CD4-positive, alpha-beta T cell (primary cell): ENCODE measurements around the gene STRBP. TPM values are rescaled to one million over a fixed set of nuclear protein-coding genes. Genes with fewer than 3 reads are reported as not detected.

Source experiments
- ATAC-seq: fragments of 200-7000 bp; cut with Tn5 transposase; one replicate; pipeline ENCODE4 v1.10.0; 2022; ENCODE audit warnings: mild to moderate bottlenecking; ENCODE audit not compliant: poor library complexity
- CTCF ChIA-PET: fragments of 350-600 bp; sonication (Branson Sonifier 250); formaldehyde crosslinking; loops from one replicate; lab custom pipeline; 2021; ENCODE audit warnings: antibody characterized with exemption, inconsistent platforms; lab: Charles Lee
- POLR2A ChIA-PET: fragments of 350-600 bp; sonication (Branson Sonifier 250); formaldehyde crosslinking; loops from one replicate; lab custom pipeline; 2021; ENCODE audit warnings: antibody characterized with exemption, inconsistent platforms; lab: Charles Lee
- DNase-seq, 14 experiments: peaks; one replicate each; pipeline ENCODE4 v3.0.0-alpha.2; 2013 to 2020; ENCODE audit warnings: mixed read lengths in 2 of 14
- H3K27ac ChIP-seq, 2 donors: one replicate each; pipeline versions ENCODE4 v1.5.1 to v1.7.0; 2013; ENCODE audit warnings: low read length in 2 of 2, low read depth in 1 of 2, mild to moderate bottlenecking in 1 of 2
- H3K27me3 ChIP-seq, 2 experiments: 1 replicate in 1 of 2; 2 replicates in 1 of 2; pipeline versions ENCODE4 v1.6.1 to v1.7.0; 2013; ENCODE audit warnings: low read length in 2 of 2, control low read depth in 1 of 2, mild to moderate bottlenecking in 1 of 2, moderate library complexity in 1 of 2; ENCODE audit not compliant: insufficient read depth in 2 of 2, control insufficient read depth in 1 of 2
- H3K36me3 ChIP-seq: one replicate; pipeline ENCODE4 v1.6.1; 2013; ENCODE audit warnings: low read length, control low read depth; ENCODE audit not compliant: insufficient read depth
- H3K4me1 ChIP-seq: one replicate; pipeline ENCODE4 v1.6.1; 2013; ENCODE audit warnings: low read length, control low read depth; ENCODE audit not compliant: insufficient read depth
- H3K4me3 ChIP-seq: one replicate; pipeline ENCODE4 v1.5.1; 2013; ENCODE audit warnings: mild to moderate bottlenecking, low read length, moderate library complexity
- H3K9me3 ChIP-seq, 2 experiments: 1 replicate in 1 of 2; 2 replicates in 1 of 2; pipeline versions ENCODE4 v1.6.1 to v1.7.0; 2013; ENCODE audit warnings: low read length in 2 of 2, mild to moderate bottlenecking in 2 of 2, control low read depth in 1 of 2, moderate library complexity in 1 of 2; ENCODE audit not compliant: control insufficient read depth in 1 of 2, insufficient read depth in 1 of 2
- H3K27ac Mint-ChIP-seq: one replicate; pipeline ENCODE4 v1.8.0; 2020; ENCODE audit warnings: mixed read lengths
- H3K27me3 Mint-ChIP-seq: one replicate; pipeline ENCODE4 v1.8.0; 2021; ENCODE audit warnings: mixed read lengths
- H3K36me3 Mint-ChIP-seq: one replicate; pipeline ENCODE4 v1.8.0; 2021; ENCODE audit warnings: low read depth, mixed read lengths
- H3K4me1 Mint-ChIP-seq: one replicate; pipeline ENCODE4 v1.8.0; 2021; ENCODE audit warnings: low read depth, mixed read lengths
- H3K4me3 Mint-ChIP-seq: one replicate; pipeline ENCODE4 v1.8.0; 2020; ENCODE audit warnings: mild to moderate bottlenecking, mixed read lengths
- H3K9me3 Mint-ChIP-seq: one replicate; pipeline ENCODE4 v1.8.0; 2020; ENCODE audit warnings: mixed read lengths
- CTCF ChIP-seq: fragments of 200-600 bp; IDR thresholded peaks from one replicate; pipeline ENCODE4 v1.8.0; 2022; ENCODE audit warnings: antibody characterized with exemption, mild to moderate bottlenecking
- intact Hi-C, 2 experiments: fragments of 100-400 bp; cut with DNase I in 1 of 2; cut with micrococcal nuclease in 1 of 2; formaldehyde crosslinking; loops; one replicate each; pipeline versions ENCODE4 v1.15.1 to v1.9.0; 2023 to 2025; cut with DNase I, micrococcal nuclease
- total RNA-seq, 174 experiments: library from RNA in 2 of 174; stranded (reverse) in 2 of 174; gene quantifications; one replicate each; pipeline ENCODE4 v1.2.3 and lab custom pipeline; 2021 to 2026

STRBP gene
- total RNA-seq, 2 experiments from 2014 or later, result 10.9 to 12.0 TPM

GRCh38 chr9:123127512-123128075 is 140.8 kb downstream of the STRBP start:
- Histone ChIP-seq H3K27me3 (no peaks in the 10 kb centered on the region), H3K9me3 (no peaks in the 10 kb centered on the region), H3K36me3 (peaks cover 13% of the 10 kb centered on the region), H3K27ac (no peak overlapping the region), H3K4me3 (no peak overlapping the region), H3K4me1 (no peaks in the 10 kb centered on the region)
- Mint-ChIP-seq H3K27me3 (no peaks in the 10 kb centered on the region), H3K4me1 (no peaks in the 10 kb centered on the region), H3K9me3 (no peaks in the 10 kb centered on the region), H3K36me3 (peaks cover 49% of the 10 kb centered on the region), H3K4me3 (no peak overlapping the region), H3K27ac (no peak overlapping the region)
- CTCF ChIA-PET, result no interaction called here
- DNase-seq (no peak), ATAC-seq (no peak)
- intact Hi-C loops, result no loop called here
- POLR2A ChIA-PET, result no interaction called here
- no peak for TF ChIP-seq CTCF

GRCh38 chr9:123121457-123121856 is 146.9 kb downstream of the STRBP start:
- Mint-ChIP-seq H3K27ac (no peak overlapping the region), H3K4me1 (no peaks in the 10 kb centered on the region), H3K4me3 (no peak overlapping the region), H3K27me3 (no peaks in the 10 kb centered on the region), H3K36me3 (peaks cover 39% of the 10 kb centered on the region), H3K9me3 (no peaks in the 10 kb centered on the region)
- no peak for TF ChIP-seq CTCF
- CTCF ChIA-PET, result interaction anchor here (0.7 kb wide), 1 partner anchor 30 kb away, joined by 3 read pairs; no protein-coding TSS in a partner anchor
- H3K4me3 ChIP-seq, result no peak overlapping the region
- H3K27ac ChIP-seq, result no peak overlapping the region
- intact Hi-C loops, result no loop called here
- DNase-seq (no peak), ATAC-seq (no peak)
- POLR2A ChIA-PET, result no interaction called here
- no peaks in the 10 kb centered on the region for H3K9me3 ChIP-seq
- no peaks in the 10 kb centered on the region for H3K36me3 ChIP-seq
- H3K27me3 ChIP-seq, result no peaks in the 10 kb centered on the region
- H3K4me1 ChIP-seq, result no peaks in the 10 kb centered on the region

GRCh38 chr9:123120953-123121352 is 147.4 kb downstream of the STRBP start:
- Mint-ChIP-seq H3K27me3 (no peaks in the 10 kb centered on the region), H3K36me3 (peaks cover 34% of the 10 kb centered on the region), H3K4me1 (no peaks in the 10 kb centered on the region), H3K9me3 (no peaks in the 10 kb centered on the region), H3K27ac (no peak overlapping the region), H3K4me3 (no peak overlapping the region)
- no peak overlapping the region for H3K4me3 ChIP-seq
- no peak overlapping the region for H3K27ac ChIP-seq
- DNase-seq (no peak), ATAC-seq (no peak)
- no peaks in the 10 kb centered on the region for H3K27me3 ChIP-seq
- no peaks in the 10 kb centered on the region for H3K36me3 ChIP-seq
- H3K9me3 ChIP-seq, result no peaks in the 10 kb centered on the region
- H3K4me1 ChIP-seq, result no peaks in the 10 kb centered on the region
- TF ChIP-seq CTCF, result no peak
- CTCF ChIA-PET, result interaction anchor here (0.7 kb wide), 1 partner anchor 29 kb away, joined by 3 read pairs; no protein-coding TSS in a partner anchor
- POLR2A ChIA-PET, result no interaction called here
- intact Hi-C loops, result no loop called here
